DMS153 treated with DMSO at 0.1 percent for 48 hours (cell line): ENCODE results near the gene ACVR1B.
"Not testable (repeated sequence)": the region's sequence is repeated elsewhere in the genome, so short reads cannot be mapped to it uniquely, and the experiment has no call there.

ENCODE experiments used
- DNase-seq: peaks from one replicate; lab custom pipeline; 2025; ENCODE audit not compliant: unreplicated experiment; lab: John Stamatoyannopoulos, UW

Gene ACVR1B

DNA sequence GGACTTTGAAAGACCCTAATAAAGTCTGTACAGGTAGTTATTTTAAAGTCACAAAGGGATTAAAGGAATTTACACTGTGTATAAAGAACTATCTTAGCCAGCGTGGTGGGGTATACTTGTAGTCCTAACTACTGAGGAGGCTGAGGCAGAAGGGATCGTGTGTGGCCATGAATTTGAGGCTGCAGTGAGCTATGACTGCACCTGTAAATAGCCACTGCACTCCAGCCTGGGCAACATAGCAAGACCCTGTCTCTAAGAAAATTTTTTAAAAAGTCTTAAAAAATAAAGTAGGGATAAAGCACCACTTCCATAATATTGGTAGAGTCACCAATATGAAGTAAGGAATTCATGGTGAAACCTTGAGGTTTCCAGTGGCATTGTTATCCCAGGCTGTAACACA, 18.1 kb downstream of the ACVR1B start:
- DNase-seq = no peak

DNA sequence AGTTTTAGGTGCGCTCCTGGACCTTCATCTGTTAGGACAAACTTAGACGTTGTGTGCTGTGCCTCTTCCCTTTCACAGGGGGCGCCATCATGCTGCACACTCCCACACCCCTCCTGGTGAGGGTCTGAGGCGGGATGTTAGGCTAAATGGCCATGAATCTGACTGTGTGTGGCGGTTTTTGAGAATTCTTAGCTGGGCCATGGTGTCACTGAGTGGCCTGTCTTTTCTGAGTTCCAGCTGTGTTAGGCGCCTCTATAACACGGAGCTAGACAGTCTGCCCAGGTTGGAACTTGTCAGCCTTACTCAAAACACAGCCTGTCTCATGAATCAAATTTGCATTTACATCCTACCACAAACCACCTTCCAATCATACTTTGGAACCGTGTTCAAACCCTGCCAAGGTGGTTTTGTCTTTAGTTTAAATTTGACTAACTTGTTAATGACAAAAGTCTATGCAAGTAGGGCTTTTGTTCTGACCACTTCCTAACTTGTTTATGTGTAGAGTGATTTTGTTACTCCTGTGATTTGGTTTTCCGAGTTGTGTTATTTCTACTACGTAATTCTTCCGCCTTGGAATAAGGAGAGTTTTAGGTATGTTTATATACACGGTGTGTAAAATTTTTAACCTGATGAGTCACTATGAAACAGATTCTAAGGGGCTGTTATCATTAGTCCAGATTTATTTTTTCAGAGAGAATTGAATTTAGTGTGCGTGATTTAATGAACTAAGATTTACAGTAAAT, 19.6 kb downstream of the ACVR1B start:
- DNase-seq = no peak

DNA sequence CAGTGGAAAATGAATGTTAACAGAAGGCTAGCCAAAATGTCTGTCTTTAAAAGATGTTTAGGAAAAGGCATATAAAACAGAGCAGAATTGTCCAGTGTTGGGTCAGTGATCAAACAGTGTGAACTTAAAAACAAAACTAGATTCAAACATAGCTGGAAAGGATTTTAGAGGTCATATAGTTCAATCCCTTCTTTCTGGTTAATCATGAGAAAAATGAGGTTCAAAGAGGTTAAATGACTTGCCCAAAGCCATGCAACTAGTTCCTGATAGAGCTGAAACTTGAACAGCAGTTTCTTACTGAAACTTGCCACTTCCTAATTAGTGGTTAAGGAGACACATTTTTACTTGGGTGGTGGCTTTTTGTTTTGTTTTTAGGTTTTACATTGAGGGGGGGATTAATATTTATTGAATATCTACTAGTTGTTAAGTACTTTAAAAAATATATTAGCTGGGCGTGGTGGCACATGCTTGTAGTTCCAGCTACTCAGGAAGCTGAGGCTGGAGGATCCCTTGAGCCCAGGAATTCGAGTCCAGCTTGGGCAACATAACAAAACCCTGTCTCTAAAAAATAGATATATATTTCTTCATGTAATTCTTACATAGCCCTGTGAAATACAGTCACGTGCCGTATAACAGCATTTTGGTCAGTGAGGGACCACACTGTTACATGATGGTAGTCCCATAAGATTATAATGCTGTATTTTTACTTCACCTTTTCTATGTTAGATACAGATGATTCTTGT, 20.4 kb downstream of the ACVR1B start:
- DNase-seq = no peak

DNA sequence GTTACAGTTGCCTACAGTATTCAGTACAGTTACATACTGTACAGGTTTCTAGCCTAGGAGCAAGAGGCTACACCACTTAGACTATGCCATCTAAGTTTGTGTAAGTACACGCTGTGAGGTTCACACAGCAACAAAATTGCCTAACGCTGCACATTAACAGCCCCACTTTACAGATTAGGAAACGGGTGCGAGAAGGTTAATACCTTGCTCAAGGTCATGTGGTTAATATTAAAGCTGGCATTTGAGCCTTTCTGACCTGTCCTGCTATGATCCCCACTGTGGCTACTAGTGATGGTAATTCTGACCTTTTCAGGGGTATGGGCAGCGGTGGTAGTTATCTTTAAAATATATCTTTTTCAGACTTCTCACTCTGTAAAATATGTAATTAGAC, 20.9 kb downstream of the ACVR1B start:
- DNase-seq = no peak

DNA sequence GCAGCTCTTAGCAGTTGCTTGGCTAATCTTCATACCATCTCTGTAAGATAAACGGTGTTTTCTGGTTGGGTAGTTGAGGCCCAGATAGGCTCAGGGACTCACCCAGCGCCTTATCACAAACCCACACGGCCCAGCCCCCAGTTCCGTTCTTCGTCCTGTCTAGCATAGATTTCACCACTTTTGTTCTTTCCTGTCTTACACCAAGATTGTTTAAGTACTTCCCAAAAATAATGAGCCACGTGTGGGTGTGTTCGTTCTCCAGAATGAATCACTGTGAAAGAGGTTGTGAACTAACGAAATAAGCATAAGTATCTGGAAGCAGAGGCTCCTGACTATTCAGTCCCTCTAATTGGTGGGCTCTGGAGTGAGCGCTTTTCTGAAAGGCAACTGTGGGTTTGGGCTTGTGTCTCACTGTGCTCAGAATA, 21.4 kb downstream of the ACVR1B start:
- no peak for DNase-seq

DNA sequence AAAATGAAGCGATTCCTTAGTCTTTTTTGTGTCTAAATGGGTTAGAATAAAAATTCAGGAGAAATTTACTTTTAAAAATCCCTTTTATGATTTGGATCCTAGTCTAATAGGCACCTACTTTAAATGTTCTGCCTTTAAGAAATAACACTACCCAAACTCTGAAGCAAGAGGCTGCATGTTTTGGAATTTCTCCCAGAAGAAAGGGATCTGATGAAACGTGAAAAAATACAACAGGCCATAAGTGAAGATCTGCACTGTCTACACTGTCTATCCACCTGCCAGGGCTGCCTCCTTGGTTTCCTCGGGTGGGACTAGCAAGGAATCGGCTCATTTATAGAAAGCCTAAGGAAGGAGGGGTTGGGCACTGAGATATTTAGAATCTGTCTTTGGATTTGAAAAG, 22.1 kb downstream of the ACVR1B start:
- DNase-seq = no peak

DNA sequence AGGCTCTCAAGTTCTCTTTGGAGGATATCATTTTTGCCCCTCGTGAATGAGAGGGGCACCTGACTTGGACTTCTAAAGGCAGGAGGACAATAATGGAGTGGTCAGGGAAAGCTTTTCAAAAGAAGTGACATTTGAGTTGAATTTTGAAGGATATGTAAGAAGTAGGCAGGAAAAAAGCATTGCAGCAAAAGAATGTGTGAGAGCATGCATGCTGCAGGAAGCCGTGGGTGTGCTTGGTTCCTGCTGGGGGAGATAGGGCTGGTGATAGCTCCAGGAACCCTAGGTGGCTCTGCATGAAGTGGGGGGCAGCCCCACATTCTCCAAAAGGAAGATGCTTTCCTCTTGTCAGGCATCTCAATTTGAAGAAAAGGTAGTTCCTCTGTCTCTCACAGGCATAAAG, 23.1 kb downstream of the ACVR1B start:
- DNase-seq = no peak

DNA sequence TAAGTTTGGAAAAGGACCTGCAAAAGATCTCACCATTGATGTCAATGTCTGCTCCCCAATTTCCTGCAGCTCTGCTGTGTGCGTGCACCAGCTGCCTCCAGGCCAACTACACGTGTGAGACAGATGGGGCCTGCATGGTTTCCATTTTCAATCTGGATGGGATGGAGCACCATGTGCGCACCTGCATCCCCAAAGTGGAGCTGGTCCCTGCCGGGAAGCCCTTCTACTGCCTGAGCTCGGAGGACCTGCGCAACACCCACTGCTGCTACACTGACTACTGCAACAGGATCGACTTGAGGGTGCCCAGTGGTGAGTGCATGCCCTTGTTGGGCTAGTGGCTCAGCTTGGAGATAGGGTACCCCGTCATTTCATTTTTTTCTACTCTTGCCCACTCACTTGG, 23.7 kb downstream of the ACVR1B start:
- DNase-seq = no peak

DNA sequence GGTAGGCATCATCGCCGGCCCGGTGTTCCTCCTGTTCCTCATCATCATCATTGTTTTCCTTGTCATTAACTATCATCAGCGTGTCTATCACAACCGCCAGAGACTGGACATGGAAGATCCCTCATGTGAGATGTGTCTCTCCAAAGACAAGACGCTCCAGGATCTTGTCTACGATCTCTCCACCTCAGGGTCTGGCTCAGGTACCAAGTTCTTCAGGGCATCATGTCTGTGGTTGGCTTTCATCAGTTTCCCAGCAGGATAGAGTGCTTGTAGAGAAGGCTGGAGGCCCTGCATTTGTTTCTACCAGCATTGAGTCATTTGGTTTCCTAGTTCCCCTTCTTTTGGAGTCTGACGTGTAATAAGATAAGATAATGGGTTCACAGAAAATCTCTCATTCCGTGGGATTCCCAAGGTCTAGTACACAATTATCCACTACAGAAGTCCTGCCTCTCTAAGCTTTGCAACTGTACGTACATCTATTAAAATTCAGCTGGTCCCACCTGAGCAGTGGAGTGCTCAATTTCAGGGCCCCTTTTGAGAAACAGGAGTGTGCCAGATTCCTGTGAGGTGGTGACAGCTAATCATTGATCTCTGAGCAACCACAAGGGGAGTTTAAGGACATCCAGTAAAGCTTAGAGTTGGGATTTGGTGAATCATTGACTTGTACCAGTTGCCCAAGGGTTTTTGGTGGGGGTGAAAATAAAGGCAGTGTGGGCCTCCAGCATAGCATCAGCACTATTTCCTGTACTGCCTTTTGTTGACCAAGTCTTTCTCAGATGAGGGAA, 25.1 kb downstream of the ACVR1B start:
- DNase-seq = no peak

DNA sequence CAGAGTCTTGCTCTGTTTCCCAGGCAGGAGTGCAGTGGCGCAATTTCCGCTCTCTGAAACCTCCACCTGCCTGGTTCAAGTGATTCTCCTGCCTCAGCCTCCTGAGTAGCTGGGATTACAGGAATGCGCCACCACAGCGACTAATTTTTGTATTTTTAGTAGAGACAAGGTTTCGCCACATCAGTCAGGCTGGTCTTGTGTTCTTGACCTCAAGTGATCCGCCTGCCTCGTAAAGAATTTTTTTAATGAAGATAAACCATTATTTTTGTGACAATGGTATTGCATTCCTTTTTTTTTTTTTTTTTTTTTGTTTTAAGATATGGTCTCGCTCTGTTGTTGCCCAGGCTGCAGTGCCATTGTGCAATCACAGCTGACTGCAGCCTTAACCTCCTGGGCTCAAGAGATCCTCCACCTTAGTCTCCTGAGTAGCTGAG, 25.8 kb downstream of the ACVR1B start:
- no peak for DNase-seq

DNA sequence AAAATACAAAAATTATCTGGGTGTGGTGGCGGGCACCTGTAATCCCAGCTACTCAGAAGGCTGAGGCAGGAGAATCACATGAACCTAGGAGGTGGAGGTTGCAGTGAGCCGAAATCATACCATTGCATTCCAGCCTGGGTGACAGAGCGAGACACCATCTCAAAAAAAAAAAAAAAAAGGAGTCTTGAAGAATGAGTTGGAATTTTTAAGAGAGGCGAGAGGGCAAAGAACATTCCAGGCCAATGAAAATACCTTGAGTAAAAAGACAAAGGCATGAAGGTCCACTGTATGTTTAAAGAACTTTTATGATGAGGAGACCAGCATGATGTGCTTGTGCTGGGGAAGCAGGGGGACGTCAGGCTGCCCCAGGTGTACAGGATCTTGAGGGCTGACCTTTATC, 27.8 kb downstream of the ACVR1B start:
- DNase-seq = not testable (repeated sequence)

DNA sequence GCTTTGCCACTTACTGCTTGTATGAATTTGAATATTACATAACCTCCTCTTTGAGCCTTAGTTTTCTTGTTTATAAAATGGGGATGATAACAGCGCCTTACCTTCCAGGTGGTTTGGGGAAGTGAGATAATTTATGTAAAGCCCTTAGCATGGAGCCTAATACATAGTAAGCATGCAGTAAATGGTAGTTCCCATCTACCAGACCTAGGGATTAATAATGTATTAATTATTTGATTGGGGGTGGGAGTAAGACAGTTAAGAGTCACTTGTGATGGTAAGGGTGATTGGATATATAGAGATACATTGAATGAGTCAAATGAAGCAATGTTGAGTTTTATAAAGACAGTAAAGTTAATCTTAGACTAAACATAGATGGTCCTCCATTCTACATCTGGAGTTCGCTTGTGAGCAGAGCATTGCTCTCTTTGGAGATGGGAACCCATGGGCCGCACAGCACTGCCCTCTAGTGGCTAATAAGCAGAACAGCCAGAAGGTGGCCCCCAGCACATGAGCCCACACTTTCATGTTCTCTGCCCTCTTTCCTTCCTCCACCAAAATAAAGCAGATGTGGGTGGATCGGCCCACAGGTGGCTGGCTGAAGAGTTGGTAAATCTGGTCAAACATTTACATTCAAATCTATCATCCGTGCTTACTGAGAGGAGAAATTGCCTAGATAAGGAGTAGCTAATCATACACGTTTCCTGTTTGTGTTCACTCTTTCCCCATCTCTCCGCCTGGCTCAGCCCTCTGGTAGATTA, 28.7 kb downstream of the ACVR1B start:
- peak; percentile 57 for DNase-seq

DNA sequence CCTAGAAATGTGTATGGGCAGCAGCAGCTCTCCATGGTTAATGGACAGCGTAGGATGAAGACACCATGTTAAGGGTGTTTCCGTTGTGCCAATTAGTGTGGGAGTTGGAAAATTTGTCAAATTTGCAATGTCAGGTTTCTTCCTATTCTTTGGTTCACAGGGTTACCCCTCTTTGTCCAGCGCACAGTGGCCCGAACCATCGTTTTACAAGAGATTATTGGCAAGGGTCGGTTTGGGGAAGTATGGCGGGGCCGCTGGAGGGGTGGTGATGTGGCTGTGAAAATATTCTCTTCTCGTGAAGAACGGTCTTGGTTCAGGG, 29.3 kb downstream of the ACVR1B start:
- DNase-seq = no peak

DNA sequence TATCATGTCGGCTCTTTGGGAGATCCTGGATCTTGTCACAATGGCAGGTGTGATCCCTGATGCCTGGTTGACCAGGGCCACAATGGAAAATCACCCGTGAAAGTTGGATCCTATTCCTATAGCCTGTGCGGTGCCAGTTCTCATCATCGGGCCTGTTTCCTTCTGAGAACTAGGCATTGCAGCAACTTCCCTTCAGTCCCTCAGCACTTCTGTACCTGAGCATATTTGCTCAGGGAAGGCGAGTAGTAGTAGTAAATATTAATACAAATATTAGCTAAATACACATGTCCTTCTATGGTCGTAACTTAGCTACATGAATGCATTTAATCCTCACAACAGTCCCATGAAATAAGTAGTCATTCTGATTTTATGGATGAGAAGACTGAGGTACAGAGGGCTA, 33.2 kb downstream of the ACVR1B start:
- no peak for DNase-seq

DNA sequence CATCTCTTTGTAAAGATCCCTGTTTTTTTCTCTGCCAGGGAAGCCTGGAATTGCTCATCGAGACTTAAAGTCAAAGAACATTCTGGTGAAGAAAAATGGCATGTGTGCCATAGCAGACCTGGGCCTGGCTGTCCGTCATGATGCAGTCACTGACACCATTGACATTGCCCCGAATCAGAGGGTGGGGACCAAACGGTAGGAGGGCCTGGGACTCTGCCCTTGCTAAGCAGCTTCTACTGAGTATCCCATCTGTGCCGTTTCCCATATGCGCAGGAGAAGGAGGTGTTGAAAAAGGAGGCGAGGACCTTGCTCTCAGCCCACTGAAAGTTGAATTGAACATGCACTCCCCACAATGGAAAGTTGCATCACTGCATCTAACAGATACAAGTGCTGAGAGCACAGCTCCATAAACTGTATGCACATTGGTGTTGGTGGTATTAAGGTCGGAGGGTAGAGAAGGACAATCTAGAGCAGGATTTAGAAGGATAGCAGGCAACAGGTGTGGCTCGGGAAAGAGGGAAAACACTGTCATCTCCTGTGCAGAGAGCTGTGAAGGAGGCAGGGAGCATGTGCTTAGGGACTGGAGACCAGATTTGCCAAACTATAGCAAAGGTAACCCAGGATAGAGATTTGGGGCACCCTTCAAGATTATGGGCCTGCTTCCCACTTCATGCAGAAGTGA, 33.8 kb downstream of the ACVR1B start:
- no peak for DNase-seq

DNA sequence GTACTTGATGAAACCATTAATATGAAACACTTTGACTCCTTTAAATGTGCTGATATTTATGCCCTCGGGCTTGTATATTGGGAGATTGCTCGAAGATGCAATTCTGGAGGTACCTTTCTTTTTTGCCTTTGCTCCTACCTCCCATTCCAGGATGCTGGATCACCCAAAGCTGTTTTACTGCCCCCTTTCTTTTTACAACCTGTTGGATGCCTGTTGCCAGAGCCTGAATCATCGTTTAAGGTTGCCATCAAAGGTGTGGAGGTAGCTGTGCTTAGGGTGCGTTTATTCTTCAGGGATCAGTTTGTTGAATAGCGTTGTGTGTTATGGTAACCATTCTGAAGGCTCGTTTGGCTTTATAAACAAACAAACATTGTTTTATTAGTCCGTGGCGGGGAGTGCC, 35.3 kb downstream of the ACVR1B start:
- DNase-seq = no peak

DNA sequence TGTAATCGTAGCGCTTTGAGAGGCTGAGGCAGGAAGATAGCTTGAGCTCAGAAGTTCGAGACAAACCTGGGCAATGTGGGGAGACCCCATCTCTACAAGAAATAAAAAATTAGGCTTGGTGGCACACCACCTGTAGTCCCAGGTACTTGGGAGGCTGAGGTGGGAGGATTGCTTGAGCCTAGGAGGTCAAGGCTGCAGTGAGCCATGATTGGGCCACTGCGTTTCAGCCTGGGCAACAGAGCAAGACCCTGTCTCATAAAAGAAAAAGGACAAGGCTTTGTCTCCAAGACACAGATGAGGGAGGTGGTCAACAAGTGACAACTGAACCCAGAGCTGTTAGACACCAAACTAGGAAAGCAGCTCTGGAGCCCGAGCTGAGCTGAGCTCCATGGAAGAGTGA, 40.7 kb downstream of the ACVR1B start:
- DNase-seq = no peak

DNA sequence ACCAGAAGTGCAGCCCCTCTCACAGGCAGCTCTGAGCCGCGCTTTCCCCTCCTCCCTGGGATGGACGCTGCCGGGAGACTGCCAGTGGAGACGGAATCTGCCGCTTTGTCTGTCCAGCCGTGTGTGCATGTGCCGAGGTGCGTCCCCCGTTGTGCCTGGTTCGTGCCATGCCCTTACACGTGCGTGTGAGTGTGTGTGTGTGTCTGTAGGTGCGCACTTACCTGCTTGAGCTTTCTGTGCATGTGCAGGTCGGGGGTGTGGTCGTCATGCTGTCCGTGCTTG, 43.0 kb downstream of the ACVR1B start:
- no peak for DNase-seq

DNA sequence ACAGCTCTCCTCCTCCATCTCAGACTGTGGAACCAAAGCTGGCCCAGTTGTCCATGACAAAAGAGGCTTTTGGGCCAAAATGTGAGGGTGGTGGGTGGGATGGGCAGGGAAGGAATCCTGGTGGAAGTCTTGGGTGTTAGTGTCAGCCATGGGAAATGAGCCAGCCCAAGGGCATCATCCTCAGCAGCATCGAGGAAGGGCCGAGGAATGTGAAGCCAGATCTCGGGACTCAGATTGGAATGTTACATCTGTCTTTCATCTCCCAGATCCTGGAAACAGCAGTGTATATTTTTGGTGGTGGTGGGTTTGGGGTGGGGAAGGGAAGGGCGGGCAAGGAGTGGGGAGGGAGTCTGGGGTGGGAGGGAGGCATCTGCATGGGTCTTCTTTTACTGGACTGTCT, 43.5 kb downstream of the ACVR1B start:
- no peak for DNase-seq

DNA sequence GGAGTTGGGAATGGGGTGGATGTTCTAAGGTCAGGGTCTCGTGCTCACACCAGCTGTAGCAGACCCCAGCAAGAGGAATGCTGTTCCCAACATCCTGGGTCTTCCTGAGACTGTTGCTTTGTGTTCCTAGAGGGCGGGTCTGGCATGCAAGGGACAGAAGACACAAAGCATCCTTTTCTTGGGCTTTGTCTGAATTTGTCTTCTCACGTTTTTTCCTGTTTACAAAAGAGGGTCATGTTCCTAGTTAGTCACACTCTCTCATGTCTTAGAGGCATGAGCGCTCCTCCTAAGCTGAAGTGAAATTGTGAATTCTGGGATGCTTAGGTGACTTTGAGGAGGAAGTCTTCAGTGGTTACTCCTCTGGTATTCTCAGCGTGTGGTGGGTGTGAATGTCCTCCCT, 45.6 kb downstream of the ACVR1B start:
- no peak for DNase-seq

DNA sequence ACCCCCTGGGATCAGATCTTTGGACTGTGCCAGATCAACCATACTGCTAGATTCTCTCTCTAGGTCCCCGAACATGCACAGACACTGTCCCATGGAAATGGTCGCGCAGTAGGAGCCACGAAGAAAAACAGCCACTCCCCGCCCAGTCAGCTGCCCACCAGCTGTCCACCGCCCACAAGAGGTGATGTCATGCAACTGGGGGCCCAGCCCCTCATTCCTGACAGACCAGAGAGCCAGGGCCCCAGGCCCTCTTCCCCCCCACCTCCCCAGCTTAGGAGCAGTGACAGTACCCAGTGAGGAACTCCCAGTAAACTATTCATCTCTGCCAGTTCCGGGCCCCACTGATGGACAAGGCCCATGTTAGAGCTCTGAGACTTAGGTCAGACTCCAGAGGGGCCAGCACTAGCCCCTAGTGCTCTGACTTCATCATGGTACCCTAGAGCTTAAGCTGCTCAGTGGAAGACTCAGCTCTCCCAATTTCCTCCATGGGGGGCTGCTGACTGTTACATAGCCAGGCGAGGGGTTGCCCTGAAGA, 51.6 kb downstream of the ACVR1B start:
- no peak for DNase-seq
